Esophagus squamous epithelium (tissue), 5 donors: ENCODE measurements around the gene UGT1A10. TPM values are rescaled to one million over a fixed set of nuclear protein-coding genes. Genes with fewer than 3 reads are reported as not detected.
"Not testable (repeated sequence)": the region's sequence is repeated elsewhere in the genome, so short reads cannot be mapped to it uniquely, and the experiment has no call there.

Experiments
- DNase-seq: peaks from one replicate; lab custom pipeline; 2025; lab: John Stamatoyannopoulos, UW
- H3K27ac ChIP-seq, 4 donors: fragments of 200-600 bp; sonication (generic); one replicate each; pipeline ENCODE4 v1.5.1; 2016 to 2019; ENCODE audit warnings: mild to moderate bottlenecking in 1 of 4
- H3K27me3 ChIP-seq, 4 donors: fragments of 200-600 bp; sonication (generic); 1 replicate in 3 of 4; 2 replicates in 1 of 4; pipeline versions ENCODE4 v1.5.1 to v1.6.0; 2017 to 2021; ENCODE audit warnings: antibody characterized with exemption in 1 of 4
- H3K36me3 ChIP-seq, 3 donors: fragments of 200-600 bp; sonication (generic); one replicate each; pipeline ENCODE4 v1.5.1; 2016 to 2019
- H3K4me1 ChIP-seq, 3 donors: fragments of 200-600 bp; sonication (generic); one replicate each; pipeline ENCODE4 v1.5.1; 2017 to 2019
- H3K4me3 ChIP-seq, 4 donors: fragments of 200-600 bp; sonication (generic); 1 replicate in 3 of 4; 2 replicates in 1 of 4; pipeline ENCODE4 v1.5.1; 2016 to 2019; ENCODE audit warnings: mild to moderate bottlenecking in 2 of 4, moderate library complexity in 1 of 4
- H3K9me3 ChIP-seq, 3 donors: fragments of 200-600 bp; sonication (generic); one replicate each; pipeline ENCODE4 v1.5.1; 2016 to 2019
- CTCF ChIP-seq, 6 experiments: fragments of 450-650 bp in 4 of 6; fragments of 200-600 bp in 2 of 6; sonication (generic) in 2 of 6; IDR thresholded peaks; one replicate each; pipeline ENCODE4 v1.5.1; 2016 to 2019; ENCODE audit warnings: antibody characterized with exemption in 6 of 6, mild to moderate bottlenecking in 4 of 6, moderate library complexity in 4 of 6
- POLR2A ChIP-seq, 4 donors: fragments of 450-650 bp; IDR thresholded peaks; one replicate each; pipeline ENCODE4 v1.6.1; 2017; ENCODE audit warnings: antibody characterized with exemption in 4 of 4, mild to moderate bottlenecking in 4 of 4, moderate library complexity in 3 of 4
- WGBS, 2 donors: methylation state at CpG; one replicate each; pipeline ENCODE4 v1.1.5; 2018; 5-methylcytosine and 5-hydroxymethylcytosine counted together
- intact Hi-C: fragments of 100-400 bp; cut with DNase I; formaldehyde crosslinking; loops from one replicate; pipeline ENCODE4 v1.15.0; 2022
- total RNA-seq, 4 donors: library from RNA; depleted of rRNA; stranded (reverse); fragments of >200 nt; gene quantifications; one replicate each; pipeline ENCODE4 v1.1.0, GENCODE V29; 2016
- donor health status: DM: yes; HTN: yes; CAD: no.

Gene UGT1A10
- total RNA-seq, 4 donors from 2014 or later: 12.4 to 45.0 (median 23.9) TPM

GRCh38 chr2:233699424-233700027, 63.3 kb downstream of the UGT1A10 start:
- WGBS, 2 donors: 84 to 89% methylated on average over 8 of the region's 8 CpGs
- intact Hi-C loops: no loop called here
- H3K27me3 ChIP-seq: no peaks in the 10 kb centered on the region
- no peaks in the 10 kb centered on the region for H3K36me3 ChIP-seq
- H3K4me3 ChIP-seq: no peak overlapping the region
- no peak for DNase-seq
- H3K27ac ChIP-seq: peak overlapping the region; percentile 77 to 92 (median 82)
- no peak for TF ChIP-seq CTCF (IDR thresholded peaks at IDR 0.05)
- no peak for TF ChIP-seq POLR2A (IDR thresholded peaks at IDR 0.05)
- no peaks in the 10 kb centered on the region for H3K9me3 ChIP-seq
- H3K4me1 ChIP-seq: peaks cover 0 to 48% (median 7%) of the 10 kb centered on the region in 3 donors

GRCh38 chr2:233700028-233700635, 63.9 kb downstream of the UGT1A10 start:
- no peak for DNase-seq
- WGBS, 2 donors: 6 to 20% methylated on average over 1 of the region's 1 CpG
- H3K4me1 ChIP-seq: peaks cover 0 to 48% (median 7%) of the 10 kb centered on the region in 3 donors
- peak overlapping the region; percentile 77 to 92 (median 82) for H3K27ac ChIP-seq
- H3K27me3 ChIP-seq: no peaks in the 10 kb centered on the region
- H3K9me3 ChIP-seq: no peaks in the 10 kb centered on the region
- no peak for TF ChIP-seq POLR2A (IDR thresholded peaks at IDR 0.05)
- TF ChIP-seq CTCF (IDR thresholded peaks at IDR 0.05): no peak
- no peak overlapping the region for H3K4me3 ChIP-seq
- intact Hi-C loops: no loop called here
- no peaks in the 10 kb centered on the region for H3K36me3 ChIP-seq

GRCh38 chr2:233700842-233701241, 64.6 kb downstream of the UGT1A10 start:
- DNase-seq, intact Hi-C loops, H3K4me3 ChIP-seq, H3K9me3 ChIP-seq, H3K27me3 ChIP-seq, H3K36me3 ChIP-seq: not testable (repeated sequence)
- Histone ChIP-seq H3K27ac (peak overlapping the region in 3 of 4 donors; percentile 77 to 92 (median 86)), H3K4me1 (peaks cover 0 to 53% (median 7%) of the 10 kb centered on the region in 3 donors)
- 83 to 89% methylated on average over 5 of the region's 5 CpGs for WGBS, 2 donors

GRCh38 chr2:233702238-233702637, 66.0 kb downstream of the UGT1A10 start:
- TF ChIP-seq POLR2A (IDR thresholded peaks at IDR 0.05): no peak
- Histone ChIP-seq H3K27me3 (no peaks in the 10 kb centered on the region), H3K27ac (peak overlapping the region in 1 of 4 donors; percentile 69), H3K9me3 (no peaks in the 10 kb centered on the region), H3K36me3 (no peaks in the 10 kb centered on the region), H3K4me1 (peaks cover 6 to 67% (median 7%) of the 10 kb centered on the region in 3 donors), H3K4me3 (no peak overlapping the region)
- no peak for DNase-seq
- intact Hi-C loops: no loop called here
- 63 to 73% methylated on average over 3 of the region's 3 CpGs for WGBS, 2 donors

GRCh38 chr2:233705911-233706506, 69.8 kb downstream of the UGT1A10 start:
- no peak for DNase-seq
- Histone ChIP-seq H3K4me3 (no peak overlapping the region), H3K27ac (peak overlapping the region; percentile 38 to 87 (median 79)), H3K36me3 (no peaks in the 10 kb centered on the region), H3K4me1 (peaks cover 0 to 59% (median 12%) of the 10 kb centered on the region in 3 donors), H3K9me3 (no peaks in the 10 kb centered on the region), H3K27me3 (no peaks in the 10 kb centered on the region)
- intact Hi-C loops: no loop called here
- TF ChIP-seq POLR2A (IDR thresholded peaks at IDR 0.05) (no peak), CTCF (IDR thresholded peaks at IDR 0.05) (no peak)
- 22 to 37% methylated on average over 4 of the region's 4 CpGs for WGBS, 2 donors

- TF ChIP-seq POLR2A (IDR thresholded peaks at IDR 0.05) (no peak), CTCF (IDR thresholded peaks at IDR 0.05) (no peak)
- no peak overlapping the region for H3K4me3 ChIP-seq
- H3K27ac ChIP-seq: peak overlapping the region; percentile 38 to 87 (median 79)
- H3K36me3 ChIP-seq: no peaks in the 10 kb centered on the region
- no peaks in the 10 kb centered on the region for H3K27me3 ChIP-seq
- H3K4me1 ChIP-seq: peaks cover 0 to 66% (median 12%) of the 10 kb centered on the region in 3 donors
- 14 to 45% methylated on average over 1 of the region's 1 CpG for WGBS, 2 donors
- DNase-seq: no peak
- no peaks in the 10 kb centered on the region for H3K9me3 ChIP-seq
- intact Hi-C loops: no loop called here
These were observed 70.5 kb downstream of the UGT1A10 start for GRCh38 chr2:233706720-233707119.
